Measurements from ENCODE around the gene TEX38. TPM values are rescaled to one million over a fixed set of nuclear protein-coding genes. Genes with fewer than 3 reads are reported as not detected.
A peak's percentile ranks its signal among the peaks of the same experiment; 100 is the strongest.

TEX38 gene
- total RNA-seq, 1 donor from 2014 or later, result not detected

GRCh38 chr1:46687093-46687659 lies 15.5 kb downstream of the TEX38 start:
- H3K4me3 ChIP-seq (ENCODE audit: low read depth, low read length), result no peak overlapping the region
- TF ChIP-seq, protein P1, sequence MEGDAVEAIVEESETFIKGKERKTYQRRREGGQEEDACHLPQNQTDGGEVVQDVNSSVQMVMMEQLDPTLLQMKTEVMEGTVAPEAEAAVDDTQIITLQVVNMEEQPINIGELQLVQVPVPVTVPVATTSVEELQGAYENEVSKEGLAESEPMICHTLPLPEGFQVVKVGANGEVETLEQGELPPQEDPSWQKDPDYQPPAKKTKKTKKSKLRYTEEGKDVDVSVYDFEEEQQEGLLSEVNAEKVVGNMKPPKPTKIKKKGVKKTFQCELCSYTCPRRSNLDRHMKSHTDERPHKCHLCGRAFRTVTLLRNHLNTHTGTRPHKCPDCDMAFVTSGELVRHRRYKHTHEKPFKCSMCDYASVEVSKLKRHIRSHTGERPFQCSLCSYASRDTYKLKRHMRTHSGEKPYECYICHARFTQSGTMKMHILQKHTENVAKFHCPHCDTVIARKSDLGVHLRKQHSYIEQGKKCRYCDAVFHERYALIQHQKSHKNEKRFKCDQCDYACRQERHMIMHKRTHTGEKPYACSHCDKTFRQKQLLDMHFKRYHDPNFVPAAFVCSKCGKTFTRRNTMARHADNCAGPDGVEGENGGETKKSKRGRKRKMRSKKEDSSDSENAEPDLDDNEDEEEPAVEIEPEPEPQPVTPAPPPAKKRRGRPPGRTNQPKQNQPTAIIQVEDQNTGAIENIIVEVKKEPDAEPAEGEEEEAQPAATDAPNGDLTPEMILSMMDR (conservative IDR thresholded peaks at IDR 0.05; ENCODE audit: low read depth, low read length), result no peak
- no peak for DNase-seq (ENCODE audit: low read depth)

GRCh38 chr1:46687921-46688509 lies 16.4 kb downstream of the TEX38 start:
- no peak overlapping the region for H3K4me3 ChIP-seq (ENCODE audit: low read depth, low read length)
- TF ChIP-seq, protein P1 (conservative IDR thresholded peaks at IDR 0.05; ENCODE audit: low read depth, low read length), result no peak
- no peak for DNase-seq (ENCODE audit: low read depth)

GRCh38 chr1:46689356-46689755 lies 17.7 kb downstream of the TEX38 start:
- no peak overlapping the region for H3K4me3 ChIP-seq (ENCODE audit: low read depth, low read length)
- TF ChIP-seq, protein P1 (conservative IDR thresholded peaks at IDR 0.05; ENCODE audit: low read depth, low read length), result no peak
- DNase-seq (ENCODE audit: low read depth), result no peak

- no peak overlapping the region for H3K4me3 ChIP-seq (ENCODE audit: low read depth, low read length)
- TF ChIP-seq, protein P1 (conservative IDR thresholded peaks at IDR 0.05; ENCODE audit: low read depth, low read length), result no peak
- DNase-seq (ENCODE audit: low read depth), result no peak
Observed at GRCh38 chr1:46689897-46690296, 18.2 kb downstream of the TEX38 start.

- no peak for DNase-seq (ENCODE audit: low read depth)
- TF ChIP-seq, protein P1 (conservative IDR thresholded peaks at IDR 0.05; ENCODE audit: low read depth, low read length), result no peak
Observed at GRCh38 chr1:46690931-46691421, 19.3 kb downstream of the TEX38 start.

DNA sequence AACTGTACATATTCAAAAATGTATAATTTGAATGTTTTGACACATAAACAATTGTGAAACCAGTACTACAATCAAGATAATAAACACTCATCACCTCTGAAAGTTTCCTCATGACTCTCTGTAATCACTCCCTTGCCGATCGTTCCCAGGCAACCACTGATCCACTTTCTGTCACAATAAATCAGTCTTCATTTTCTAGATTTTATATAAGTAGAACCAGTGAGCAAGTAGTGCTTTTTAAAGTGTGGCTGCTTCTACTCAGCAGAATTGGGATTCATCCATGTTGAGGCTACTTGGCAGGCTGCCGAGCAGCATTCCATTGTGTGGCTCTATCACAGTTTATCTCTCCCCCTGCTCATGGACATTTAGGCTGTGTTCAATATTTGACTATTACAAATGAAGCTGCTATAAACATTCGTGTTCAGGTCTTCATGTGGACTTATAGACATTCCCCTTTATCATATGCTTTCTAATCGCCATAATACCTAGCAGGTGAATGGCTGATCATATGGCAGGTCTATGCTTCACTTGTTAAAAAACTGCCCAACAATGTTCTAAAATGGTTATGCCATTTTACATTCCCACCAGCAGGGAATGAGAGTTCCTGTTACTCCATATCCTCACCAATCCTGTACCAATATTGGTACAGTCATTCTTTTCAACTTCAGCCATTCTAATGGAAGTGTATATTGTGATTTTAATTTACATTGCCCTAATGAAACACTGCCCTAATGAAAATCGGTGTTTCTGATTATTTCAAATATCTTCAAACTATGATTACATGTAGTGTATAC lies 20.5 kb downstream of the TEX38 start:
- no peak for DNase-seq (ENCODE audit: low read depth)
- no peak overlapping the region for H3K4me3 ChIP-seq (ENCODE audit: low read depth, low read length)
- TF ChIP-seq, protein P1 (conservative IDR thresholded peaks at IDR 0.05; ENCODE audit: low read depth, low read length), result peak; percentile 25

More at GRCh38 chr1:46690931-46691421, 19.3 kb downstream of the TEX38 start:
- H3K4me3 ChIP-seq (ENCODE audit: low read depth, low read length), result no peak overlapping the region

Measured in epithelial cell of proximal tubule (primary cell).